ENCODE measurements around the gene UBTD2. TPM values are rescaled to one million over a fixed set of nuclear protein-coding genes. Genes with fewer than 3 reads are reported as not detected.

The UBTD2 gene
- total RNA-seq, 1 donor from 2014 or later = 15.8 TPM

DNA sequence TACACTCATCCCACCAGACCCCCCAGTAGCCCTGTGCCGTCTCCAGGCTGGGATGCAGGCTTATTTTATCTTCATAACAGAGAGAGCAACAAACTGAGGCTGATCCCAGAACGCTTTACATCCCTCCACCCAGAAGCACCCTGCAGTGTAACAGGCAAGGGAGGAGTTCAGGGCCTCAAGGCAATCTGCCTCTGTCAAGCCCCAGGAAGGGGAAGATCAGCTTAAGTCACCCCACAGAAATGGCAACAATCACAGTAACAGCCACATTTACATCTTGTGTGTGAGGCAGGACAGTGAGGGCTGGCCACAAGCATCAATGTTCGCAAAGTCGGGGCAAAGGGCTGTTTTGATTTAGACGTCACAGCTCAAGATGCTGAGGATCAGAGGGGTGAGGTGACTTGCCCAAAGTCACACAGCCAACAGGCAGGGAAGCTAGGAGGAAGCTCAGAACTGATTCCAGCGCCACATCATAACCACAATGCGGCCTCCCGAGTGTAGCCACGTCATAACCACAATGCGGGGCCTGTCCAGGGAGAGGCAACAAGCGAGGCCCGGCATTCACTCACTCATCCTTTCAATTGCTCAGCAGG lies 109.9 kb downstream of the UBTD2 start:
- H3K4me1 ChIP-seq = peaks cover 80% of the 10 kb centered on the region
- H3K27me3 ChIP-seq (ENCODE audit: low read depth) = no peaks in the 10 kb centered on the region
- H3K27ac ChIP-seq = peak overlapping the region; percentile 73
- TF ChIP-seq, protein P1, sequence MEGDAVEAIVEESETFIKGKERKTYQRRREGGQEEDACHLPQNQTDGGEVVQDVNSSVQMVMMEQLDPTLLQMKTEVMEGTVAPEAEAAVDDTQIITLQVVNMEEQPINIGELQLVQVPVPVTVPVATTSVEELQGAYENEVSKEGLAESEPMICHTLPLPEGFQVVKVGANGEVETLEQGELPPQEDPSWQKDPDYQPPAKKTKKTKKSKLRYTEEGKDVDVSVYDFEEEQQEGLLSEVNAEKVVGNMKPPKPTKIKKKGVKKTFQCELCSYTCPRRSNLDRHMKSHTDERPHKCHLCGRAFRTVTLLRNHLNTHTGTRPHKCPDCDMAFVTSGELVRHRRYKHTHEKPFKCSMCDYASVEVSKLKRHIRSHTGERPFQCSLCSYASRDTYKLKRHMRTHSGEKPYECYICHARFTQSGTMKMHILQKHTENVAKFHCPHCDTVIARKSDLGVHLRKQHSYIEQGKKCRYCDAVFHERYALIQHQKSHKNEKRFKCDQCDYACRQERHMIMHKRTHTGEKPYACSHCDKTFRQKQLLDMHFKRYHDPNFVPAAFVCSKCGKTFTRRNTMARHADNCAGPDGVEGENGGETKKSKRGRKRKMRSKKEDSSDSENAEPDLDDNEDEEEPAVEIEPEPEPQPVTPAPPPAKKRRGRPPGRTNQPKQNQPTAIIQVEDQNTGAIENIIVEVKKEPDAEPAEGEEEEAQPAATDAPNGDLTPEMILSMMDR (IDR thresholded peaks at IDR 0.05) = no peak
- ATAC-seq = peak; percentile 18 to 34
- H3K36me3 ChIP-seq = no peaks in the 10 kb centered on the region
- H3K9me3 ChIP-seq = no peaks in the 10 kb centered on the region
- intact Hi-C loops (cut with DNase I) = loop anchor here (10.0 kb wide), 1 partner anchor 59 kb away; no protein-coding TSS in a partner anchor
- DNase-seq = peak; percentile 64
- peak overlapping the region; percentile 45 for H3K4me3 ChIP-seq

DNA sequence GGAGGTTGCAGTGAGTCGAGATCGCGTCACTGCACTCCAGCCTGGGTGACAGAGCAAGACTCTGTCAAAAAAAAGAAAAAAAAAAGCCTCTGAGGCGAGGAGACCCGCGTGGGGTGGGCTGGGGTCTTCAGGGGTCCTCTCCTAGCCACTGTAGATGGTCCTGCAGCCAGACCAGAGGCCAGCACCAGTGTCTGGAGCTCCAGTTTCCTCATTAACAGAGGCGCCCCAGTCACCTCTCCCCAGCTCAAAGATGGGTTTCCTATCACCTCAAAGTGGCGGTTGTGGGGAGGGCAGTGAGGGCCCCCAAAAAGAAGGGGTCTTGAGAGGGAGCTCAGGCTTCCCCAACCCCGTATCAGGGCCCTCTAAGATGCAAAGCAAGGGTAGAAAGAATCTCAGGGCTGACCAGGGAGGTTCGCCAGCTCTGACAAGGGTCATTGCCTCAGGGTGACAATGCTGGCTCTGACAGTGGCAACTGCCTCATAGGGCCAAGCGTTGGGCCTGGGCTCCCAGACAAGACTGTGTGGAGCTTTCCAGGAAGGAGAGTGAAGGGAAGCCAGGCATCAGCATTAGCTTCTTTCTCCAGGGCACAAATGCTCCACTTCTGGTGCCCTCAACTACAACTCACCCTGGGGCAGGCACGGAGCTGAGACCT lies 110.5 kb downstream of the UBTD2 start:
- H3K9me3 ChIP-seq = no peaks in the 10 kb centered on the region
- intact Hi-C loops (cut with DNase I) = loop anchor here (10.0 kb wide), 1 partner anchor 58 kb away; no protein-coding TSS in a partner anchor
- H3K36me3 ChIP-seq = no peaks in the 10 kb centered on the region
- no peak for ATAC-seq
- no peaks in the 10 kb centered on the region for H3K27me3 ChIP-seq (ENCODE audit: low read depth)
- H3K4me3 ChIP-seq = no peak overlapping the region
- TF ChIP-seq, protein P1 (IDR thresholded peaks at IDR 0.05) = no peak
- peaks cover 80% of the 10 kb centered on the region for H3K4me1 ChIP-seq
- DNase-seq = no peak
- H3K27ac ChIP-seq = no peak overlapping the region

DNA sequence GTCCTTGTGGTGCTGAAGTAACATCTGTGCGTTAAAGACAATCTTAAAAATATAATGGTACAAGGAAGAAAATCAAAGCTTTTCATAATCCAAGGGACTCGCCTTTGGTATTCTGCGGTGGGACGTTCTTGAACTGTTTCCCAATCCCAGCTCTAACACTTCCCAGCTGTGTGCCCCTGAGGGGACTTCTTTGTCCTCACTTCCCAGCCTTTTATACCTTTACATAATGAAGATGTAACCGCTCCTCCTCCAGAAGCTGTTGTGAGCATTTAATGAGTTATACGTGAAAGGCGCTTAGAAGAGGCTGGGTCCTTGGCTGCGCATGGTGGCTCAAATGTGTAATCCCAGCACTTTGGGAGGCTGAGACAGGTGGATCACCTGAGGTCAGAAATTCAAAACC lies 112.4 kb downstream of the UBTD2 start:
- Histone ChIP-seq H3K4me3 (no peak overlapping the region), H3K36me3 (no peaks in the 10 kb centered on the region), H3K9me3 (no peaks in the 10 kb centered on the region), H3K27me3 (ENCODE audit: low read depth) (no peaks in the 10 kb centered on the region), H3K4me1 (peaks cover 80% of the 10 kb centered on the region), H3K27ac (no peak overlapping the region)
- intact Hi-C loops (cut with DNase I) = loop anchor here (10.0 kb wide), 1 partner anchor 56 kb away; no protein-coding TSS in a partner anchor
- TF ChIP-seq, protein P1 (IDR thresholded peaks at IDR 0.05) = no peak
- ATAC-seq = no peak
- no peak for DNase-seq

DNA sequence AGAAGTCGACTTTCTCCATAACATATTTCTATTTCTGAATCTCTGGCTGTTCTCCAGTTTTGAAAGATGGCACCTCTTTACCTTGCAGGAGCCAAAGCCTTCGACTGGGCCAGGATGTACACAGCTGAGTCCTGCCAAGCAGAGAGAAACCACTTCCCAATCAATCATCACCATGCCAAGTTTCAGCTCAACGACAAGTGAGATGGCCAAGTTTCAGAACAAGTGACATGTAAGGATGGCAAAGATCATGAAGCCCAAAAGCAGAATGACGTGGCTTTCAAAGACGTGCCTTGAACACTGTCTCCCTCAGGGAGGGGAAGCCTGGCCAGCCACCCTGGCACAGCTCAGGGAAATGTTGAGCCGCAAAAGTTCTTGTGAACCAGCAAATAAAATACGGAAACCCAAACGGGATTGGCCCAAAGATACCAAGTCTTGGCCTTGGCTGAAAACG lies 113.3 kb downstream of the UBTD2 start:
- Histone ChIP-seq H3K27me3 (ENCODE audit: low read depth) (no peaks in the 10 kb centered on the region), H3K9me3 (no peaks in the 10 kb centered on the region), H3K4me1 (peaks cover 74% of the 10 kb centered on the region), H3K36me3 (no peaks in the 10 kb centered on the region), H3K4me3 (no peak overlapping the region), H3K27ac (peak overlapping the region; percentile 13)
- ATAC-seq (no peak), DNase-seq (no peak)
- TF ChIP-seq, protein P1 (IDR thresholded peaks at IDR 0.05) = no peak
- intact Hi-C loops (cut with DNase I) = loop anchor here (10.0 kb wide), 1 partner anchor 55 kb away; no protein-coding TSS in a partner anchor

DNA sequence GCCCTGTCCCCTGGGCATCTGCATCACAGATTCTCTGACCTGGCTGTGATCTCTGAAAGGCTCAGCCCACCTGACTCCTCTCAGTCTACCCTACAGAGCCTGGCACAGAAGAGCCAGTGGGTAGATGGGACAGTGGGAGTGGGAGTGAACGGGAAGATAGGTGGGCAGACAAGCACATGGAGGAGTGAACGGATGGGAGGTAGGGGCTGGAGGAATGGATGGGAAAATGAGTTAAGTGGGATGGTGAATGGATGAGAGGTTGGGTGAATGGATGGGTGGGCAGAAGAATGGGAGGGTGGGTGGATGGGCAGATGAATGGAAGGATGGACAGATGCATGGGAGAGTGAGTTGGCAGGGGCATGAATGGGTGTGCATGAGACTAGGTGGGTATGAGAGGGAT lies 114.3 kb downstream of the UBTD2 start:
- ATAC-seq (no peak), DNase-seq (no peak)
- TF ChIP-seq, protein P1 (IDR thresholded peaks at IDR 0.05) = no peak
- no peak overlapping the region for H3K27ac ChIP-seq
- peaks cover 73% of the 10 kb centered on the region for H3K4me1 ChIP-seq
- no peaks in the 10 kb centered on the region for H3K36me3 ChIP-seq
- no peaks in the 10 kb centered on the region for H3K9me3 ChIP-seq
- intact Hi-C loops (cut with DNase I) = no loop called here
- H3K27me3 ChIP-seq (ENCODE audit: low read depth) = no peaks in the 10 kb centered on the region
- no peak overlapping the region for H3K4me3 ChIP-seq

Data from lower lobe of right lung (tissue), 2 donors.